GM23338 (cell line): Measurements from ENCODE around the gene SPHK1.

Source experiments
- CREB1 ChIP-seq: fragments of 250-450 bp; sonication (Bioruptor Pico); IDR thresholded peaks from 2 replicates; pipeline ENCODE4 v1.5.0; 2020; ENCODE audit warnings: low read depth, mild to moderate bottlenecking, moderate library complexity
- POLR2AphosphoS5 ChIP-seq: IDR thresholded peaks from 2 replicates; pipeline ENCODE4 v1.6.1; 2016; ENCODE audit warnings: antibody characterized with exemption, low read depth
- TF ChIP-seq, protein P1 (sequence below), 2 experiments: fragments of 200-600 bp in 1 of 2; sonication (generic) in 1 of 2; conservative IDR thresholded peaks; 2 replicates each; pipeline versions ENCODE4 v1.5.1 to v1.6.1; 2016 to 2017; ENCODE audit warnings: antibody characterized with exemption in 2 of 2, low read depth in 2 of 2, mild to moderate bottlenecking in 2 of 2, moderate library complexity in 1 of 2
- TF ChIP-seq, protein P2 (sequence below): IDR thresholded peaks from one replicate; pipeline ENCODE4 v1.6.1; 2018; ENCODE audit warnings: antibody characterized with exemption; ENCODE audit not compliant: unreplicated experiment
- TF ChIP-seq, protein P3 (sequence below): IDR thresholded peaks from 2 replicates; pipeline ENCODE4 v1.6.1; 2016; ENCODE audit warnings: antibody characterized with exemption

DNA sequence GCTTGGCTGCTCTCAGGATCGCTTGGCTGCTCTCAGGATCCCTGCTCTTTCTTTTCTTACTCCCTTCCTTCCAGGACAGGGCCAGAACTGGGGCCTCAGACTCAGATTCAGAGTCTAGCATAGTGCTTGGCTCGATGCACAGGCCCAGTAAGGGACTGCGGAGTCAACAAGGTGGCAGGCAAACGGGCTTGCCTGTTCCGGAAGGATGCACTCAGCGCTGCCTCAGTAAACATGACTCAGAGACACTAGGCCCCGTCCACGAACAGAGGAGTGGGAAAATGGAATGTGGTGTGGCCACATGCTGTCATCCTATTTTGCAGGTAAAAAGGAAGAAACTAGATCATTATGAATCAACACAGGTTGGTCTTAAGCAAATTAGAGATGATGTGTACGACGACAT is 9.8 kb downstream of the SPHK1 start:
- TF ChIP-seq, protein P1, sequence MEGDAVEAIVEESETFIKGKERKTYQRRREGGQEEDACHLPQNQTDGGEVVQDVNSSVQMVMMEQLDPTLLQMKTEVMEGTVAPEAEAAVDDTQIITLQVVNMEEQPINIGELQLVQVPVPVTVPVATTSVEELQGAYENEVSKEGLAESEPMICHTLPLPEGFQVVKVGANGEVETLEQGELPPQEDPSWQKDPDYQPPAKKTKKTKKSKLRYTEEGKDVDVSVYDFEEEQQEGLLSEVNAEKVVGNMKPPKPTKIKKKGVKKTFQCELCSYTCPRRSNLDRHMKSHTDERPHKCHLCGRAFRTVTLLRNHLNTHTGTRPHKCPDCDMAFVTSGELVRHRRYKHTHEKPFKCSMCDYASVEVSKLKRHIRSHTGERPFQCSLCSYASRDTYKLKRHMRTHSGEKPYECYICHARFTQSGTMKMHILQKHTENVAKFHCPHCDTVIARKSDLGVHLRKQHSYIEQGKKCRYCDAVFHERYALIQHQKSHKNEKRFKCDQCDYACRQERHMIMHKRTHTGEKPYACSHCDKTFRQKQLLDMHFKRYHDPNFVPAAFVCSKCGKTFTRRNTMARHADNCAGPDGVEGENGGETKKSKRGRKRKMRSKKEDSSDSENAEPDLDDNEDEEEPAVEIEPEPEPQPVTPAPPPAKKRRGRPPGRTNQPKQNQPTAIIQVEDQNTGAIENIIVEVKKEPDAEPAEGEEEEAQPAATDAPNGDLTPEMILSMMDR (conservative IDR thresholded peaks at IDR 0.05; ENCODE audit: low read depth in 2 of 2), result no peak
- TF ChIP-seq, protein P2, sequence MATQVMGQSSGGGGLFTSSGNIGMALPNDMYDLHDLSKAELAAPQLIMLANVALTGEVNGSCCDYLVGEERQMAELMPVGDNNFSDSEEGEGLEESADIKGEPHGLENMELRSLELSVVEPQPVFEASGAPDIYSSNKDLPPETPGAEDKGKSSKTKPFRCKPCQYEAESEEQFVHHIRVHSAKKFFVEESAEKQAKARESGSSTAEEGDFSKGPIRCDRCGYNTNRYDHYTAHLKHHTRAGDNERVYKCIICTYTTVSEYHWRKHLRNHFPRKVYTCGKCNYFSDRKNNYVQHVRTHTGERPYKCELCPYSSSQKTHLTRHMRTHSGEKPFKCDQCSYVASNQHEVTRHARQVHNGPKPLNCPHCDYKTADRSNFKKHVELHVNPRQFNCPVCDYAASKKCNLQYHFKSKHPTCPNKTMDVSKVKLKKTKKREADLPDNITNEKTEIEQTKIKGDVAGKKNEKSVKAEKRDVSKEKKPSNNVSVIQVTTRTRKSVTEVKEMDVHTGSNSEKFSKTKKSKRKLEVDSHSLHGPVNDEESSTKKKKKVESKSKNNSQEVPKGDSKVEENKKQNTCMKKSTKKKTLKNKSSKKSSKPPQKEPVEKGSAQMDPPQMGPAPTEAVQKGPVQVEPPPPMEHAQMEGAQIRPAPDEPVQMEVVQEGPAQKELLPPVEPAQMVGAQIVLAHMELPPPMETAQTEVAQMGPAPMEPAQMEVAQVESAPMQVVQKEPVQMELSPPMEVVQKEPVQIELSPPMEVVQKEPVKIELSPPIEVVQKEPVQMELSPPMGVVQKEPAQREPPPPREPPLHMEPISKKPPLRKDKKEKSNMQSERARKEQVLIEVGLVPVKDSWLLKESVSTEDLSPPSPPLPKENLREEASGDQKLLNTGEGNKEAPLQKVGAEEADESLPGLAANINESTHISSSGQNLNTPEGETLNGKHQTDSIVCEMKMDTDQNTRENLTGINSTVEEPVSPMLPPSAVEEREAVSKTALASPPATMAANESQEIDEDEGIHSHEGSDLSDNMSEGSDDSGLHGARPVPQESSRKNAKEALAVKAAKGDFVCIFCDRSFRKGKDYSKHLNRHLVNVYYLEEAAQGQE, result no peak
- no peak for TF ChIP-seq POLR2AphosphoS5
- TF ChIP-seq, protein P3, sequence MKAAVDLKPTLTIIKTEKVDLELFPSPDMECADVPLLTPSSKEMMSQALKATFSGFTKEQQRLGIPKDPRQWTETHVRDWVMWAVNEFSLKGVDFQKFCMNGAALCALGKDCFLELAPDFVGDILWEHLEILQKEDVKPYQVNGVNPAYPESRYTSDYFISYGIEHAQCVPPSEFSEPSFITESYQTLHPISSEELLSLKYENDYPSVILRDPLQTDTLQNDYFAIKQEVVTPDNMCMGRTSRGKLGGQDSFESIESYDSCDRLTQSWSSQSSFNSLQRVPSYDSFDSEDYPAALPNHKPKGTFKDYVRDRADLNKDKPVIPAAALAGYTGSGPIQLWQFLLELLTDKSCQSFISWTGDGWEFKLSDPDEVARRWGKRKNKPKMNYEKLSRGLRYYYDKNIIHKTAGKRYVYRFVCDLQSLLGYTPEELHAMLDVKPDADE, result no peak
- TF ChIP-seq CREB1, result no peak
